K562 (cell line): ENCODE measurements around the gene ALK. TPM values are rescaled to one million over a fixed set of nuclear protein-coding genes. Genes with fewer than 3 reads are reported as not detected.

Experiments
- ATAC-seq: fragments of 200-7000 bp; cut with Tn5 transposase; 3 replicates; pipeline ENCODE4 v1.9.1; 2020; ENCODE audit warnings: moderate library complexity
- BruUV-seq: library from RNA; stranded (reverse); fragments of 400-500 nt; replicated peaks from 2 replicates; lab custom pipeline; 2021; lab: Mats Ljungman, UMichigan
- CTCF ChIA-PET: fragments of 300-600 bp; formaldehyde crosslinking; extraction: SDS; loops from one replicate; lab custom pipeline; 2021; ENCODE audit warnings: low intra/inter-chr PET ratio; lab: Yijun Ruan, JAX
- POLR2A ChIA-PET: fragments of 300-600, 350-650 bp; sonication (Branson Sonifier 250); formaldehyde crosslinking; extraction: SDS; loops from one replicate; lab custom pipeline; 2021; ENCODE audit warnings: antibody characterized with exemption, inconsistent platforms; lab: Yijun Ruan, JAX
- DNase-seq, 4 experiments: peaks; one replicate each; pipeline versions ENCODE4 v3.0.0 to v3.0.0-alpha.2; 2011 to 2018; ENCODE audit warnings: low spot score in 3 of 4, mixed read lengths in 3 of 4; ENCODE audit errors: extremely low read depth in 1 of 4
- FAIRE-seq: peaks from 2 replicates; lab custom pipeline; 2011; peaks lifted over from hg19 to GRCh38; lab: Jason Lieb, UNC
- H2AFZ ChIP-seq: 2 replicates; pipeline ENCODE4 v1.6.0; 2011; ENCODE audit warnings: low read depth, low read length, control low read depth, inconsistent platforms
- H3K27ac ChIP-seq: fragments of 200-600 bp; 3 replicates; pipeline ENCODE4 v1.8.0; 2011; ENCODE audit warnings: low read depth, mild to moderate bottlenecking, control low read depth, inconsistent platforms, low read length, moderate library complexity, mixed read lengths; ENCODE audit errors: extremely low read depth
- H3K27me3 ChIP-seq, 2 experiments: fragments of 300-600 bp in 1 of 2; 2 replicates in 1 of 2; 3 replicates in 1 of 2; pipeline versions ENCODE4 v1.6.0 to v1.8.0; 2011; ENCODE audit warnings: inconsistent platforms in 2 of 2, low read length in 2 of 2, mild to moderate bottlenecking in 1 of 2, mixed read lengths in 1 of 2, moderate library complexity in 1 of 2; ENCODE audit not compliant: control insufficient read depth in 2 of 2, insufficient read depth in 2 of 2
- H3K36me3 ChIP-seq: fragments of 300-600 bp; 3 replicates; pipeline ENCODE4 v1.8.0; 2011; ENCODE audit warnings: mild to moderate bottlenecking, low read length, inconsistent platforms; ENCODE audit not compliant: control insufficient read depth, insufficient read depth
- H3K4me1 ChIP-seq, 2 experiments: fragments of 200-600 bp in 1 of 2; replicated peaks in 1 of 2; 2 replicates in 1 of 2; 3 replicates in 1 of 2; pipeline versions ENCODE4 v1.5.1 to v1.8.0; 2011; ENCODE audit warnings: inconsistent platforms in 2 of 2, low read length in 2 of 2, mild to moderate bottlenecking in 1 of 2, mixed read lengths in 1 of 2, moderate library complexity in 1 of 2; ENCODE audit not compliant: control insufficient read depth in 2 of 2, insufficient read depth in 2 of 2
- H3K4me2 ChIP-seq: 2 replicates; pipeline ENCODE4 v1.6.1; 2011; ENCODE audit warnings: low read length, control low read depth, inconsistent platforms, mixed read lengths; ENCODE audit not compliant: insufficient read depth
- H3K4me3 ChIP-seq: fragments of 200-600 bp; sonication (generic), shearing (Covaris generic); 2 replicates; pipeline ENCODE4 v1.5.1; 2016; ENCODE audit warnings: control low read depth, inconsistent platforms
- H3K79me2 ChIP-seq: fragments of 200-600 bp; 3 replicates; pipeline ENCODE4 v1.8.0; 2011; ENCODE audit warnings: low read length, inconsistent platforms; ENCODE audit not compliant: control insufficient read depth, insufficient read depth
- H3K9ac ChIP-seq, 2 experiments: 2 replicates each; pipeline versions ENCODE4 v1.6.0 to v1.6.1; 2011; ENCODE audit warnings: low read depth in 2 of 2, low read length in 2 of 2, control low read depth in 1 of 2, inconsistent platforms in 1 of 2, mild to moderate bottlenecking in 1 of 2, mixed read lengths in 1 of 2; ENCODE audit not compliant: insufficient read depth in 1 of 2
- H3K9me1 ChIP-seq: one replicate; pipeline ENCODE4 v1.6.0; 2011; ENCODE audit warnings: inconsistent platforms, mild to moderate bottlenecking, low read length, moderate library complexity; ENCODE audit not compliant: control insufficient read depth, insufficient read depth
- H3K9me3 ChIP-seq: replicated peaks from 2 replicates; pipeline ENCODE4 v1.5.1; 2011; ENCODE audit warnings: low read depth, low read length, inconsistent platforms; ENCODE audit not compliant: control insufficient read depth, insufficient read depth
- H4K20me1 ChIP-seq: replicated peaks from 2 replicates; pipeline ENCODE4 v1.6.1; 2011; ENCODE audit warnings: low read length, inconsistent platforms, mixed read lengths; ENCODE audit not compliant: control insufficient read depth, insufficient read depth
- ATF3 ChIP-seq, 2 experiments: fragments of 450-650 bp in 1 of 2; sonication (generic) in 1 of 2; formaldehyde crosslinking in 1 of 2; IDR thresholded peaks in 1 of 2; conservative IDR thresholded peaks in 1 of 2; 2 replicates each; pipeline versions ENCODE4 v1.6.1 to v1.8.1; 2016 to 2023; ENCODE audit warnings: mild to moderate bottlenecking in 2 of 2, moderate library complexity in 2 of 2, inconsistent platforms in 1 of 2, missing genetic modification reagents in 1 of 2
- FOXK1 ChIP-seq: sonication (generic); formaldehyde crosslinking; IDR thresholded peaks from 2 replicates; pipeline ENCODE4 v1.8.0; 2022; ENCODE audit warnings: missing genetic modification reagents, mild to moderate bottlenecking, borderline replicate concordance
- FOXP1 ChIP-seq: sonication (generic); formaldehyde crosslinking; IDR thresholded peaks from 2 replicates; pipeline ENCODE4 v1.8.0; 2022; ENCODE audit warnings: mild to moderate bottlenecking, missing genetic modification reagents
- MEIS2 ChIP-seq: fragments of 450-650 bp; IDR thresholded peaks from 2 replicates; pipeline ENCODE4 v1.6.1; 2014; ENCODE audit warnings: mild to moderate bottlenecking; ENCODE audit not compliant: partially characterized antibody
- NFIC ChIP-seq: fragments of 450-650 bp; IDR thresholded peaks from 2 replicates; pipeline ENCODE4 v1.6.1; 2017; ENCODE audit warnings: mild to moderate bottlenecking, inconsistent platforms
- PHF8 ChIP-seq: fragments of 200-600 bp; sonication (generic); IDR thresholded peaks from 2 replicates; pipeline ENCODE4 v1.6.1; 2012; ENCODE audit warnings: mixed run types, mild to moderate bottlenecking, inconsistent platforms, low read length, moderate library complexity, borderline replicate concordance
- POLR2H ChIP-seq: IDR thresholded peaks from 2 replicates; pipeline ENCODE4 v1.6.1; 2016; ENCODE audit warnings: missing genetic modification characterization, low read depth, mild to moderate bottlenecking, control low read depth, missing compliant biosample characterization, moderate library complexity
- RBM25 ChIP-seq: fragments of 200-400 bp; formaldehyde crosslinking; IDR thresholded peaks from 2 replicates; pipeline ENCODE4 v1.6.1; 2018; ENCODE audit warnings: low read length, low read depth, moderate library complexity; ENCODE audit not compliant: severe bottlenecking
- RFX5 ChIP-seq: IDR thresholded peaks from 2 replicates; pipeline ENCODE4 v1.6.1; 2011; ENCODE audit warnings: low read depth, mild to moderate bottlenecking, improper control_type of control experiment, low read length
- RNF2 ChIP-seq: sonication (generic); IDR thresholded peaks from 2 replicates; pipeline ENCODE4 v1.6.1; 2016
- TAF15 ChIP-seq: fragments of 200-400 bp; formaldehyde crosslinking; IDR thresholded peaks from 2 replicates; pipeline ENCODE4 v1.6.1; 2017; ENCODE audit warnings: mild to moderate bottlenecking, low read depth, low read length, moderate library complexity
- TAL1 ChIP-seq: fragments of 450-650 bp; IDR thresholded peaks from 2 replicates; pipeline ENCODE4 v1.6.1; 2016; ENCODE audit warnings: mild to moderate bottlenecking
- TBP ChIP-seq: optimal IDR thresholded peaks from 2 replicates; pipeline ENCODE3; 2011; ENCODE audit warnings: low read depth, low read length, improper control_type of control experiment
- ZBTB49 ChIP-seq: sonication (generic); formaldehyde crosslinking; IDR thresholded peaks from 2 replicates; pipeline ENCODE4 v1.8.0; 2022; ENCODE audit warnings: missing genetic modification reagents, mild to moderate bottlenecking, borderline replicate concordance
- ZNF41 ChIP-seq: fragments of 250-450 bp; sonication (Bioruptor Pico); conservative IDR thresholded peaks from 2 replicates; pipeline ENCODE4 v1.4.0; 2020; ENCODE audit warnings: mild to moderate bottlenecking
- ZNF57 ChIP-seq: fragments of 450-650 bp; formaldehyde crosslinking; IDR thresholded peaks from 2 replicates; pipeline ENCODE4 v1.4.0; 2020; ENCODE audit warnings: mild to moderate bottlenecking, moderate library complexity
- WGBS: fragments of 100-300 bp; shearing (Covaris generic); methylation state at CpG from one replicate; pipeline ENCODE4 v1.1.6; 2016; ENCODE audit warnings: low coverage, mixed read lengths; ENCODE audit not compliant: insufficient coverage; ENCODE audit errors: missing lambda C conversion rate; 5-methylcytosine and 5-hydroxymethylcytosine counted together
- in situ Hi-C: fragments of 300-500 bp; cut with MboI; formaldehyde crosslinking; loops from 4 replicates; pipeline ENCODE4 v1.15.0; 2018; ENCODE audit warnings: inconsistent platforms, mixed read lengths
- intact Hi-C: fragments of 100-400 bp; cut with micrococcal nuclease; formaldehyde crosslinking; loops from 2 replicates; pipeline ENCODE4 v1.14.2; 2022
- polyA plus RNA-seq, 8 experiments: library from polyadenylated mRNA; depleted of rRNA in 4 of 8; stranded (reverse) in 5 of 8; unstranded in 3 of 8; fragments of >200 nt; fragmentation: Nextera tagmentation in 2 of 8; fragmentation: Illumina TruSeq in 1 of 8; extraction: Ambion mirVana in 2 of 8; extraction: Trizol in 1 of 8; gene quantifications; 2 replicates each; pipeline versions ENCODE4 v1.2.1 to v1.2.3, GENCODE V29; 2011 to 2014; ENCODE audit warnings: inconsistent platforms in 1 of 8, missing spikeins in 1 of 8
- total RNA-seq, 7 experiments: library from RNA; depleted of rRNA in 6 of 7; stranded (reverse); fragments of >200 nt in 6 of 7; fragmentation: Illumina TruSeq in 2 of 7; extraction: Trizol in 2 of 7; gene quantifications; 2 replicates each; pipeline versions ENCODE4 v1.2.1 to v1.2.3, GENCODE V29; 2011 to 2021; ENCODE audit warnings: low replicate concordance in 1 of 7

The ALK gene
- total and polyA plus RNA-seq, 9 of the 15 experiments (the other 6 are each of a cell fraction or from before 2014, with no cell fraction given), result not detected

DNA sequence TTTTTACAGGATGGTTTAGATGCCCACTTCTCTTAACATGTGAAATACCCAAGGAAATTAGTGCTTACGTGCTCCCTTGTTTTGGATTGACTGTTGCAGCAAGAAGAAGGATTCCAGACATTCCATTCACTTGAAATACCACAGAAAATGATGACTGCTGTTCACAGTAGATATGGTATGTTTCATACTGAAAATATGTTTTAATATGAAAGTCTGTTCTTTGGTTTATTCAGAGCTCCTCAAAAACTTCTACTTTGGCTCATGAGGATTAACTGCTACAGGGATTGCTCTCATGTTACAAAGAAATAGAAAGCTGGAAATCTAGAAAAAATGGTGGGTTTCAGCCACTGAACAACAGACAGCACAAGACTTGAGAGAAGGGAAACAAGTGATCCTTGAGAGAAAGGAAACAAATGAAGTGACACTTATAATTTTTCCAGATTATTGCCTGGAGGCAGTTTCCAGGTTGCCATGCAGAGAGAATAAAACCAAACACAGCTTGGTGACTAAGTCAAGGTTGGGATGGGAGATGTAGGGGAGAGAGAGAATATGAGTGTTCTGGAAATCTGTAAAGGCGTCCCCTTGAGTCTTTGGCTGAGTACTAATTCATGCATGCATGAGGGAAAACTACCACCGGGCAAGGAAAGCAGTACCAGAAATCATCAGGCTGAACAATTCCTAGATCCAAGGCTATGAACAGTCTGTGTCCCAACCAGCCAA lies 458.0 kb downstream of the ALK start (continued):
- TF ChIP-seq PHF8 (no peak), FOXK1 (no peak), TAL1 (no peak)

DNA sequence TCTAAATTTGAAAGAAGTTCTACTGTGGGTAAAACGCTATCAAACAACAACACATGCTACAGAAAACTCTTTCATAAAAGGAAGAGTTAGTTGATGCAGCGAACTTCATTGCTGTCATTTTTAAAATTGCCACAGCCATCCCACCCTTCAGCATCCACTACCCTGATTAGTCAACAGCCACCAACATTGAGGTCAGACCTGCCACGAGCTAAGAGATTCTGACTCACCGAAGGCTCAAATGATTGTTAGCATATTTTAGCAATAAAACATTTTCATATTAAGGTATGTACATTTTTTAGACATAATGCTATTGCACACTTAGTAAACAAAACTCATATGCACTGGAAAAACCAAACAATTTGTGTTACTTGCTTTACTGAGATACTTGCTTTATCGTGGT lies 459.1 kb downstream of the ALK start:
- ATAC-seq, result no peak
- Histone ChIP-seq H3K27me3 (no peaks in the 10 kb centered on the region; a peak in 1 of 5 replicates), H3K36me3 (no peaks in the 10 kb centered on the region), H3K9me1 (no peaks in the 10 kb centered on the region), H3K27ac (no peak overlapping the region), H3K79me2 (no peaks in the 10 kb centered on the region), H3K9me3 (no peaks in the 10 kb centered on the region), H2AFZ (no peak overlapping the region), H4K20me1 (no peaks in the 10 kb centered on the region), H3K4me1 (no peaks in the 10 kb centered on the region), H3K4me3 (no peak overlapping the region), H3K4me2 (no peak overlapping the region), H3K9ac (no peak overlapping the region)
- TF ChIP-seq RBM25 (no peak), TBP (no peak), TAF15 (no peak), NFIC (no peak), MEIS2 (no peak), POLR2H (tag) (no peak), ZNF57 (CRISPR knock-in tag) (no peak), ZNF41 (no peak), RFX5 (no peak), ATF3 (IDR thresholded peaks at IDR 0.05) (no peak), ATF3 (CRISPR knock-in tag; conservative IDR thresholded peaks at IDR 0.05) (no peak), FOXP1 (no peak), RNF2 (no peak), ZBTB49 (CRISPR knock-in tag) (no peak)
- POLR2A ChIA-PET, result interaction anchor here (1.4 kb wide), 1 partner anchor 9 kb away, joined by 3 read pairs; no protein-coding TSS in a partner anchor
- no peak for FAIRE-seq
- DNase-seq, result no peak
- CTCF ChIA-PET, result no interaction called here
- intact Hi-C loops (no loop called here), in situ Hi-C loops (no loop called here)
- WGBS, result under 1% methylated on average over 5 of the region's 5 CpGs
- no TSS peak for BruUV-seq
